GM19395 (cell line): ENCODE results near the gene PCNX3.

Source experiments
- ATAC-seq: cut with Tn5 transposase; IDR thresholded peaks from one replicate; pipeline ENCODE4 v1.9.1; 2021; ENCODE audit warnings: mild to moderate bottlenecking, moderate library complexity; ENCODE audit not compliant: unreplicated experiment

The PCNX3 gene

DNA sequence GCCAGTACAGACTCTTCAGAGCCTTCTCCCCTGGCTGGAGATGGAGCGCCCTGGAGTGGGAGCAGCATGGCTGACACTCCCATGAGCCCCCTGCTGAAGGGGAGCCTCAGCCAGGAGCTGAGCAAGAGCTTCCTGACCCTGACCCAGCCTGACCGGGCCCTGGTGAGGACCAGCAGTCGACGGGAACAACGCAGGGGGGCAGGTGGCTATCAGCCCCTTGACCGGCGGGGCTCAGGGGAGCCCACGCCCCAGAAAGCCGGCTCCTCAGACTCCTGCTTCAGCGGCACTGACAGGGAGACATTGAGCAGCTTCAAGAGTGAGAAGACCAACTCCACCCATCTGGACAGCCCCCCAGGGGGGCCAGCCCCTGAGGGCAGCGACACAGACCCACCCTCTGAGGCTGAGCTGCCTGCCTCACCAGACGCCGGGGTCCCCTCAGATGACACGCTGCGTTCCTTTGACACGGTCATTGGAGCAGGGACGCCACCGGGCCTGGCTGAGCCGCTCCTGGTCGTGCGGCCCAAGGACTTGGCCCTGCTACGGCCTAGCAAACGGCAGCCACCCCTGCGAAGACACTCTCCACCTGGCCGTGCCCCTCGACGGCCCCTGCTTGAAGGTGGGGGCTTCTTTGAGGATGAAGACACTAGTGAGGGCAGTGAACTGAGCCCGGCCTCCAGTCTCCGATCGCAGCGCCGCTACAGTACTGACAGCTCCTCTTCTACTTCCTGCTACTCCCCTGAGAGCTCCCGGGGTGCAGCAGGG is 2.6 kb downstream of the PCNX3 start:
- no peak for ATAC-seq

GRCh38 chr11:65618763-65619162 is 3.2 kb downstream of the PCNX3 start:
- ATAC-seq = no peak

- no peak for ATAC-seq
Measured at GRCh38 chr11:65619281-65619928, 3.8 kb downstream of the PCNX3 start.

DNA sequence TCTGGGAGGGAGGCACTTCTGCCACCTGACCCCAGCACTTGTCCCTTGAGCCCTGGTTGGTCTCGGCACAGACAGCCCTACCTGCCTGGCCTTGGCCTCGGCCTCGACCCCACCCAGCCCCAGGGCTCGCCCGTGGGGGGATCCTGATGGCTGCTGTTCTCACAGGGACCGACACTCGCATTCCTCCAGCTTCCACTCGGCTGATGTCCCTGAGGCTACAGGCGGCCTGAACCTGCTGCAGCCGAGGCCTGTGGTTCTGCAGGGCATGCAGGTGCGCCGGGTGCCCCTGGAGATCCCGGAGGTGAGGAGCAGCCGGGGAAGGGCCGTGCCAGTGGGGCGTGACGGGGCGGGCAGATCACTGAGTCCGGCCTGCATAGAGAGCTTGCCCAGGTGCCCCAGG is 5.1 kb downstream of the PCNX3 start:
- ATAC-seq = no peak

GRCh38 chr11:65621460-65621859 is 5.9 kb downstream of the PCNX3 start:
- ATAC-seq = no peak

DNA sequence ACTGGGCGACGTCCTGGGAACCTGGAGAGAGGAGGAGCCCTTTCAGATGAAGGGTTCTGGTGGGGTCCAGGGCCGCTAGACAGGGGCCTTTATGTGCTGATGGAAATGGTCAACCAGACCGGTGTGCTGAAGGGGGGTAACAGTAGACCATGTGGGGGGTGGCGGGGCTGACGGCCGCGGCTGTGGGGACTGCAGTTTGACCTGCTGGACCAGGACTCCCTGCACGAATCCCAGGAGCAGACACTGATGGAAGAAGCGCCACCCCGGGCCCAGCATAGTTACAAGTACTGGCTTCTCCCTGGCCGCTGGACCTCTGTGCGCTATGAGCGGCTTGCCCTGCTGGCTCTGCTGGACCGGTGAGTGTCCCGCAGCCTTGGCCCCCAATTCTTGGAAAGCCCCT is 6.4 kb downstream of the PCNX3 start:
- no peak for ATAC-seq

- no peak for ATAC-seq
Measured at GRCh38 chr11:65623177-65623576, 7.6 kb downstream of the PCNX3 start.

- ATAC-seq = no peak
Measured at GRCh38 chr11:65623852-65624616, 8.5 kb downstream of the PCNX3 start.

DNA sequence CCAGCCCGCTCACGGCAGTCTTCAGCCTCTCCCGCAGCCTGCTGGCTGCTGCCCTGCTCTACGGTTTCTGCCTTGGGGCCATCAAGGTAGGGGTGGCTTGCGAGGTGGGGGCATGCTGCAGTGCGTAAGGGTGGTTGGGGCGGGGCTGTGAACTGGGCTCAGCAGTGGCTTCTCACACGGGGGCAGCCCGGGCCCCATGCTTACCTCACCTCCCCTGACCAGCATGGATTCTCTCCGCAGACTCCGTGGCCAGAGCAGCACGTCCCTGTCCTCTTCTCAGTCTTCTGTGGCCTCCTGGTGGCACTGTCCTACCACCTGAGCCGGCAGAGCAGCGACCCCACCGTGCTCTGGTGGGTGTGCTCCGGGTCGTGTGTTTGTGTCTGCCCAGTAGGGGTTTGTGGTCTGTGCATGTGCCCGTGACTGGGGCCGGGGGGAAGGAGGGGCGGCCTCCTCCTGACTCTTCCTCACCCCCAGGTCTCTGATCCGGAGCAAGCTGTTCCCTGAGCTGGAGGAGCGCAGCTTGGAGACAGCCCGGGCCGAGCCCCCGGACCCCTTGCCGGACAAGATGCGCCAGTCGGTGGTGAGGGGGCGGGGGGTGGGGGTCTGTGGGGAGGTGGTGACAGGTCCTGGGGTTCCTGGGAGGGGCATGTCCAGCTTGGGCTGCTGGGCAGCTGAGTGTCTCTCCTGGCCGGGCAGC is 9.5 kb downstream of the PCNX3 start:
- ATAC-seq = no peak

DNA sequence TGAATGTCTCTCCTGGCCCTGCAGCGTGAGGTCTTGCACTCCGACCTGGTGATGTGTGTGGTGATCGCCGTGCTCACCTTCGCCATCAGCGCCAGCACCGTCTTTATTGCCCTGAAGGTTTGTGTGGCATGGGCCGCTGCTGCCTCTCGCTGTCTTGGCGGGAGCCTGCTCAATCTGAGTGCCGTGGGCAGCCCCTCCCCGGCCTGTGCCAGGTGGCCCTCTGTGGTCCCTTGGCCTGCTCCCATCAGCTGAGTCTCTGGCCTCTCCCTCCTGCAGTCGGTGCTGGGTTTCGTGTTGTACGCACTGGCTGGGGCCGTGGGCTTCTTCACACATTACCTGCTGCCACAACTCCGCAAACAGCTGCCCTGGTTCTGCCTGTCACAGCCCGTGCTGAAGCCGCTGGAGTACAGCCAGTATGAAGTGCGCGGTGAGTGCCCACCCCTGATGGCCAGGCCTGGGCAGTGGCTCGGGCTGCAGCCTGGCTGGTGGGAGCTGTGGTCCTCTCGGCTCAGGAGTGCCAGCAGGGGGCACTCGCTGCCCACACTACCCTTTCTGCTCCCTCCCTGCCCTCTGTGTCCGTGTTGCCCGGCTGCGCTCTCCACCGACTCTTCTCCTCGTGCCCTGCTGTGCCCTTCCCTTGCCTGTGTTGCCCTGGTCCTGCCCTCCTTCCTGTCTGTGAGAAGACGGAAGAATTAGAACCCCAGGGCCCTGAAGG is 10.2 kb downstream of the PCNX3 start:
- ATAC-seq = no peak

- no peak for ATAC-seq
Measured at GRCh38 chr11:65627202-65627601, 11.6 kb downstream of the PCNX3 start.

DNA sequence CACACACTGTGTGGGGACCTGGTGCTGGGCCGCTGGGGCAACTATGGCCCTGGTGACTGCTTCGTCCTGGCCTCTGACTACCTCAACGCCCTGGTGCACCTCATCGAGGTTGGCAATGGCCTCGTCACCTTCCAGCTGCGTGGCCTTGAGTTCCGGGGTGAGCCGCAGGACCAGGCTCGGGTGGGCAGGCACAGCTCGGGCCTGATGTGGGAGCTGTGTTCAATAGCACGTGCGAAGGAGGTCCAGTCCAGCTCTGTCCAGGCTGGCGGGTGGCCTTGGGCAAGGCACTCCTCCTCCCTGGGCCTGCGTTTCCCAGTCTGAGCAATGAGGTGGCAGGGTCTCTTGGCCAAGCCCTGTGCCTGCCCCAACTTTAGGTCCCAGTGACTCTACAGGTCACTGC is 14.0 kb downstream of the PCNX3 start:
- no peak for ATAC-seq

GRCh38 chr11:65630215-65630614 is 14.6 kb downstream of the PCNX3 start:
- ATAC-seq = no peak

DNA sequence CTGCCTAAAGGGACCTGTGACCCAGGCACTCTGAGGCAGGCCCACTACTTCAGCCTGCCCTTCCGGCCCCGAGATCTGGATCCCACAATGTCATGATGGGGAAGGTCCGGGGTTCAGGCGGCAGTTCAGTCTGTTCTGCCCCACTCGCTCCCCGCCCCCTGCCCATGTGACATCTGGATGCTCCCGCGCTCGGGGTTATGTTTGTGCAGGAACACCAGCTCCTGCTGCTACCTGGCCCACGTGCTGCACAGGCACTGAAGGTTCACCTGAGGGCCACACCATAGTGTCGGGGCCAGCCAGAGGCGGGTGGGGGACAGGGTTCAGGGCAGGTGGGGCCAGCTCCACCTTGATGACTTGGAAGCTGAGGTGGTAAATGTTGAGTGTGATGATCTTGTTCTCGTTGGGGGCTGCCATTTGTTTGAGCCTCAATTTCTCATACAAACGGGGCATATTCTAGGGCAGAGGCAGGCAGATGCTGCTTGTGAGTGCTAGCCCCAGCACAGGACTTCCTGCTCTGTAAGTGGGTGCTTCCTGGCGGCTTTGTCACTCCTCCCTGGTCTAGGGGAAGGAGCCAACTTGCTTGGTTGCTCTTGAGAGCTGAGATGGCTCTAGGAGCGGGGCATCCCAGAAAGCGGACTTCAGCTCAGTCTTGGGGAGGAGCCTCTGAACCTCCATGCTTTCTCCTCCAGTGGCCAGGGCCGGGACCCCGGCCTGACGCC is 18.0 kb downstream of the PCNX3 start:
- no peak for ATAC-seq

DNA sequence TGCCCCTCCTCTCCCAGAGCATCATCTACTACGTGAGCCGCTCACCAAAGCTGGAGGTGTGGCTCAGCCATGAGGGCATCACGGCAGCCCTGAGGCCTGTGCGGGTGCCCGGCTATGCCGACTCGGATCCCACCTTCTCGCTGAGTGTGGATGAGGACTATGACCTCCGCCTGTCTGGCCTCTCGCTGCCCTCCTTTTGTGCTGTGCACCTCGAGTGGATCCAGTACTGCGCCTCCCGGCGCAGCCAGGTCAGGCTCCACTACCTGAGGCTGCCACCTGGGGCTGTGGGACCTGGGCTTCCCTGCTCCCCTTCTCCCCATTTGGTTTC is 18.5 kb downstream of the PCNX3 start:
- no peak for ATAC-seq

- no peak for ATAC-seq
Measured at GRCh38 chr11:65634440-65634839, 18.9 kb downstream of the PCNX3 start.

DNA sequence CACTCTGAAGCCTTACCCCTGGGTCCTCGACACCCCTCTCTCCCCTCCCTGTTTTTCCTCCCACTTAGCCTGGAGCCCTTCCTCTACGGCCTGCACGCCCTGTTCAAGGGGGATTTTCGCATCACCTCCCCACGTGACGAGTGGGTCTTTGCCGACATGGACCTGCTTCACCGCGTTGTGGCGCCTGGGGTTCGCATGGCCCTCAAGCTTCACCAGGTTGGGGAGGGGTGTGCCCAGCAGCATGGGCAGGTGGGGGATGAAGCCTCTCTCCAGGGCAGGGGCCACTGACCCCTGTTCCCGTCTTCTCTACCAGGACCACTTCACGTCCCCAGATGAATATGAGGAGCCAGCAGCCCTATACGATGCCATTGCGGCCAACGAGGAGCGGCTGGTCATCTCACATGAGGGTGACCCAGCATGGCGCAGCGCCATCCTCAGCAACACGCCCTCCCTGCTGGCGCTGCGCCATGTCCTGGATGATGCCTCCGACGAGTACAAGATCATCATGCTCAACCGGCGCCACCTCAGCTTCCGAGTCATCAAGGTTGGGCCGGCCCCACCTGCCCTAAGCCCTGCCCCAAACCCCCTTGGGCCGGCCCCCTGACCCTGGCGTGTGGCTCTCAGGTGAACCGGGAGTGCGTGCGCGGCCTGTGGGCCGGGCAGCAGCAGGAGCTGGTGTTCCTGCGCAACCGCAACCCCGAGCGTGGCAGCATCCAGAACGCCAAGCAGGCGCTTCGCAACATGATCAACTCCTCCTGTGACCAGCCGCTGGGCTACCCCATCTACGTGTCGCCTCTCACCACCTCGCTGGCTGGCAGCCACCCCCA is 19.5 kb downstream of the PCNX3 start:
- ATAC-seq = no peak

DNA sequence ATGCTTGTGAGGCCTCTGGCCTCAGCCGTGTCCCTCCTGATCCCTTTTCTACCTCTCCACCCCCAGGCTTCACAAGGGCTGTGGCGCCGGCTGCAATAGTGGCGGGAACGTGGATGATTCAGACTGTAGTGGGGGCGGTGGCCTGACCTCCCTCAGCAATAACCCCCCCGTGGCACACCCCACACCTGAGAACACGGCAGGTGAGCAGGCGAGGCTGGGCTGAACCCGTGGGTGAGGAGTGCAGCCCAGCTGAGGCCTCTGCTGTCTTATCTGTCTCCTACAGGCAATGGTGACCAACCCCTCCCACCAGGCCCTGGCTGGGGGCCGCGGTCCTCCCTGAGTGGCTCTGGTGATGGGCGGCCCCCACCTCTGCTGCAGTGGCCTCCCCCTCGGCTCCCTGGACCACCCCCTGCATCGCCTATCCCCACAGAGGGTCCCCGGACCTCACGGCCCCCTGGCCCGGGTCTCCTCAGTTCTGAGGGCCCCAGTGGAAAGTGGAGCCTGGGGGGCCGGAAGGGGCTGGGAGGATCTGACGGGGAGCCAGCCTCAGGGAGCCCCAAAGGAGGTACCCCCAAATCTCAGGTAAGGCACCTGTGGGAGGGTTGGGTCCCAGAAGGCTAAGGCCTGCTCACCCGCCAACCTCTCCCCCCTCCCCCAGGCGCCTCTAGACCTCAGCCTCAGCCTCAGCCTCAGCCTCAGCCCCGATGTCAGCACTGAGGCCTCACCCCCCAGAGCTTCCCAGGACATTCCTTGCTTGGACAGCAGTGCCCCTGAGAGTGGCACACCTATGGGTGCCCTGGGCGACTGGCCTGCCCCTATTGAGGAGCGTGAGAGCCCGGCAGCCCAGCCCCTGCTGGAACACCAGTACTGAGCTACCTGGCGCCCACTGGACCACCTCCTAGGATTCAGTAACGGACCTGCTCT is 20.8 kb downstream of the PCNX3 start:
- ATAC-seq = no peak
